VCaP (cell line): ENCODE results near the gene OR52I2.
A peak's percentile ranks its signal among the peaks of the same experiment; 100 is the strongest.

Experiments
- H3K27ac ChIP-seq: fragments of 450-650 bp; 2 replicates; pipeline ENCODE4 v1.5.1; 2017
- TF ChIP-seq, protein P1 (sequence below): fragments of 450-650 bp; conservative IDR thresholded peaks from 2 replicates; pipeline ENCODE4 v1.5.1; 2017; ENCODE audit warnings: mild to moderate bottlenecking, moderate library complexity

OR52I2 gene

GRCh38 chr11:4578624-4579023, 2.9 kb upstream of the OR52I2 start:
- TF ChIP-seq, protein P1, sequence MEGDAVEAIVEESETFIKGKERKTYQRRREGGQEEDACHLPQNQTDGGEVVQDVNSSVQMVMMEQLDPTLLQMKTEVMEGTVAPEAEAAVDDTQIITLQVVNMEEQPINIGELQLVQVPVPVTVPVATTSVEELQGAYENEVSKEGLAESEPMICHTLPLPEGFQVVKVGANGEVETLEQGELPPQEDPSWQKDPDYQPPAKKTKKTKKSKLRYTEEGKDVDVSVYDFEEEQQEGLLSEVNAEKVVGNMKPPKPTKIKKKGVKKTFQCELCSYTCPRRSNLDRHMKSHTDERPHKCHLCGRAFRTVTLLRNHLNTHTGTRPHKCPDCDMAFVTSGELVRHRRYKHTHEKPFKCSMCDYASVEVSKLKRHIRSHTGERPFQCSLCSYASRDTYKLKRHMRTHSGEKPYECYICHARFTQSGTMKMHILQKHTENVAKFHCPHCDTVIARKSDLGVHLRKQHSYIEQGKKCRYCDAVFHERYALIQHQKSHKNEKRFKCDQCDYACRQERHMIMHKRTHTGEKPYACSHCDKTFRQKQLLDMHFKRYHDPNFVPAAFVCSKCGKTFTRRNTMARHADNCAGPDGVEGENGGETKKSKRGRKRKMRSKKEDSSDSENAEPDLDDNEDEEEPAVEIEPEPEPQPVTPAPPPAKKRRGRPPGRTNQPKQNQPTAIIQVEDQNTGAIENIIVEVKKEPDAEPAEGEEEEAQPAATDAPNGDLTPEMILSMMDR: no peak
- H3K27ac ChIP-seq: no peak overlapping the region

DNA sequence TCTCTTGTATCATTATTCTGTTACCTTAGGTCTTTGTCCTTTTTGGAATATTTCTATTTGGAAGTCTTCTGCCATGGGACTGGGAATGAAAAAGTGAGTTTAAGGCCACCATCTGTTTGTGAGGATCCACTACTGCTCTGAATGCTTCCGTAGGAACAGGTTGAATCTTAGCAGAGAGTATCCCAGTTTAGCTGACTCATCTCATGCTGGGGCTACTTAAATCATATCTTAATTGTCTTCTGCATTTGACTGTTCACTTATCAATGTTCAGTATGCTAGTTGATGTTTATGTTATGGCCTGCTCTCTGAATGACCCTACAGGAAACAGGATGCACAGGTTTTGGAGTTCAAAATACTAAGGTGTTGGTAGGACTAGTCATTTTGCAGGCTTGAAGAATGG, 1.4 kb upstream of the OR52I2 start:
- TF ChIP-seq, protein P1: no peak
- H3K27ac ChIP-seq: no peak overlapping the region

GRCh38 chr11:4589017-4589416, 7.5 kb downstream of the OR52I2 start:
- peak overlapping the region; percentile 61 for H3K27ac ChIP-seq
- TF ChIP-seq, protein P1: no peak

DNA sequence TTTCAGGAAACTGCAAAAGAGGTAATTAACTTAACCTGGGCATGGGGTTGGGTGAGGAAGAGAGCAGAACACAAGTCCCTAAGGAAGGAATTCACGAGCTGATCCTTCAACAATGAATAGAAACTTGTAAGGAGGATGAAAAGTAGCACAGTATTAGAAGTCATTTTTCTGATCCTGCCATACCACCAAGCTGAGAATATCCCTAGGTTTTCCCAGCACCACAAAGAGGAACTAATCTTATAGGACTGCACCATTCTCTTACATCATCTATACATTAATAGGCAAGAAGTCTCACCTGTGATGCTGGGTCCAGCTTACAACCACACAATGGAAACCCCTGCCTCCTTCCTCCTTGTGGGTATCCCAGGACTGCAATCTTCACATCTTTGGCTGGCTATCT, 12.2 kb downstream of the OR52I2 start, which contains the start of gene OR52I1:
Gene OR52I1 (plus strand): TSS at position 301 of the 400 bp plus-strand sequence. CDS start 0 bp downstream, at position 301.
- TF ChIP-seq, protein P1: no peak
- H3K27ac ChIP-seq: no peak within 1 kb of the TSS

GRCh38 chr11:4605057-4605456, 23.5 kb downstream of the OR52I2 start:
- H3K27ac ChIP-seq: peak overlapping the region; percentile 87
- TF ChIP-seq, protein P1: no peak

DNA sequence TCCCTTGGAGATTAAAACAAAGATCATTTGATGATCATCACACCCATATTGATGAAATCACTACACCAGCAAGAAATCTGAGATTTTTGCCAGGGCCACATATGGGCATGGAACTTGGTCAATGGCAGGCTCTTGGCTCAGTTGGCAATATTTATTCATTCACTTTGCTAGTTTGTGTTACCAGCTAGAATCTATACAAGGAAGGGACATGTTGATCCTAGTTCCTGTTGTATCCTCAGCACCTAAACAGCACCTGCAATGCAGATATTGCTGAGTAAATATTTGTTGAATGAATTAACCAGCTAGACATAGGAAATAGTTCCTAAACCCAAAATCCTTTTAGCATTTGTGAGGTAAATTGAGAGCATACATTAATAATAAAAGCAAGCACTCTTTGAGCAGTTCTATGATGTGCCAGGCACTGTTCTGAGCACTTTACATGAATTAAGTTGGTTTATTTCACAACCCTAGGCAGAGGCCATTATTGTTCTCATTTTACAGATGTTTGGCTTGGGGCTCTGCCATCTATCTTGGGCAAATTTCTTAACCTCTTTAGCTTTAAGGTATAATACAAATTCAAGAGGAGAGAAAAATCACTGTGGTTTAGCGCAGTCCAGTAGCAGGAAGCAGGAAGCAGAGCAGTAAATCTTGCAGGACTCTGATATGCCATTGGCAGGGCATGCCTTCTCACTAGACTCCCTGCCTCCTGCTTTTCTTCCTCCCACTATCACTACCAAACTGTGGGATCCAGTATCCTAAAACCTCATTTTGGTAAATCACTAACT, 24.9 kb downstream of the OR52I2 start:
- TF ChIP-seq, protein P1: no peak
- peak overlapping the region; percentile 87 for H3K27ac ChIP-seq

DNA sequence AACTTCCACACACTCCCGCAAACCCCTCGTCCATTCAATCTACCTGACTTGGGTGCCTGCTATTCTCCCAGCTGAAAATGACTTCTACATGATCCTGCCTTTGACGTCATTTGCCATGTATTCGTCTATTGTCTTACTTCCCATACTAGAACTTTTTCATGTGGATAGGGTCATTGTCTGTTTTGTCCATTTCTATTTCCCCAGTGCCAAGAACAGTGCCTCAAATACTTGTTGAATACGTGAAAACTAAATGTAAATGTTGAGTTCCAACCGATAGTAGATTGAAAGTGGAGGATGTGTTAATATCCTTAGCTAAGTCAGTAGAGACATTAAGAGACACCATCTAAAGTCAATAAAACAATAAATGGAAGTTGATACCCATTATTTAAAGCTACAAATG, 25.6 kb downstream of the OR52I2 start:
- H3K27ac ChIP-seq: peak overlapping the region; percentile 87

More for the DNA sequence above, 25.6 kb downstream of the OR52I2 start:
- TF ChIP-seq, protein P1: no peak
